AG08396 (cell line): ENCODE results near the gene ZRANB1.

Source experiments
- DNase-seq: peaks from one replicate; pipeline ENCODE4 v3.0.0; 2012; ENCODE audit warnings: low spot score, mixed read lengths

The ZRANB1 gene

GRCh38 chr10:125018576-125019143, 76.7 kb downstream of the ZRANB1 start:
- DNase-seq: no peak

- no peak for DNase-seq
Observed at GRCh38 chr10:125020386-125020785, 78.5 kb downstream of the ZRANB1 start.

- no peak for DNase-seq
Observed at GRCh38 chr10:125020871-125021270, 78.9 kb downstream of the ZRANB1 start.

- no peak for DNase-seq
Observed at GRCh38 chr10:125021686-125022344, 79.9 kb downstream of the ZRANB1 start.

GRCh38 chr10:125022671-125023070, 80.7 kb downstream of the ZRANB1 start:
- DNase-seq: no peak

- DNase-seq: no peak
Observed at GRCh38 chr10:125023255-125023654, 81.3 kb downstream of the ZRANB1 start.

GRCh38 chr10:125023862-125024496, 82.1 kb downstream of the ZRANB1 start:
- DNase-seq: no peak

GRCh38 chr10:125024497-125025234, 82.7 kb downstream of the ZRANB1 start:
- DNase-seq: no peak

- no peak for DNase-seq
Observed at GRCh38 chr10:125025341-125025740, 83.4 kb downstream of the ZRANB1 start.

- no peak for DNase-seq
Observed at GRCh38 chr10:125026036-125026931, 84.4 kb downstream of the ZRANB1 start.

GRCh38 chr10:125026974-125027735, 85.2 kb downstream of the ZRANB1 start:
- no peak for DNase-seq

GRCh38 chr10:125027871-125028869, 86.2 kb downstream of the ZRANB1 start:
- DNase-seq: peak; percentile 33

GRCh38 chr10:125029584-125030242, 87.8 kb downstream of the ZRANB1 start:
- DNase-seq: peak; percentile 44

GRCh38 chr10:125030567-125031197, 88.8 kb downstream of the ZRANB1 start:
- DNase-seq: no peak

- DNase-seq: no peak
Observed at GRCh38 chr10:125032474-125033020, 90.6 kb downstream of the ZRANB1 start.

- no peak for DNase-seq
Observed at GRCh38 chr10:125033146-125033924, 91.4 kb downstream of the ZRANB1 start.

GRCh38 chr10:125034675-125035074, 92.8 kb downstream of the ZRANB1 start:
- DNase-seq: no peak

- DNase-seq: peak; percentile 76
Observed at GRCh38 chr10:125035136-125035535, 93.2 kb downstream of the ZRANB1 start.
